Amniotic stem cell (primary cell): ENCODE results near the gene NAXE.
"Not testable (repeated sequence)": the region's sequence is repeated elsewhere in the genome, so short reads cannot be mapped to it uniquely, and the experiment has no call there.

Experiments used
- DNase-seq: peaks from one replicate; lab custom pipeline; 2025; lab: John Stamatoyannopoulos, UW

Gene NAXE

DNA sequence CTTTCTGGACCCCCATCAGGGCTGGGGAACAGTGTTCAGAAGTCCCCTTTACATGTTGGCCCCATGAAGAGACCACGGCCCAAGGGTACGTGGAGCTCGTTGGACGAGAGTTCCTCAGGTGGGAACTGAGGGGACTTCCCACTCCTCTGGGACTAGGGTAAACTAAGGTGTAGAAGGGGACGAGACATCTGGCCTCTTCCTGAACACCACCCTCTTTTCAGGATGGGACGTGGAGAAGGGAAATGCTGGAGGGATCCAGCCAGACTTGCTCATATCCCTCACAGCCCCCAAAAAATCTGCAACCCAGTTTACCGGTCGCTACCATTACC, 2.0 kb downstream of the NAXE start:
- DNase-seq, result no peak

DNA sequence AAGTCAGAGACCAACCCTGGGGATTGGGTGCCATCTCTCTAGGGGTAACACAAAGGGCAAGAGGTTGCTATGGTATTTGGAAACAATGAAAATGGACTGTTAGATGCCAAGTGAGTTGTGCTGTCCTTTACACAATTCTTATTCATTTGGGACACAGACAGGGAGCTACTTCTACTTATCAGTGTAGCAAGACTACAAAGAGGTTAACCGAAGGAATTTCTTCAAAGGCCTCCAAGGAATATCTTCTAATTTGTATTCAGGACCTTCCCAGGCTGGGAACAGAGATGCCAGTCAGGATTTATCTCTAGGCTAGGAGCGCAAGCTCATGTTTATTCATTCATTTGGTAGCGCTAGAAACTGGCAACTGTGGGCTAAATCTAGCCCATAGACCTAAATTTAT, 2.6 kb downstream of the NAXE start:
- no peak for DNase-seq

DNA sequence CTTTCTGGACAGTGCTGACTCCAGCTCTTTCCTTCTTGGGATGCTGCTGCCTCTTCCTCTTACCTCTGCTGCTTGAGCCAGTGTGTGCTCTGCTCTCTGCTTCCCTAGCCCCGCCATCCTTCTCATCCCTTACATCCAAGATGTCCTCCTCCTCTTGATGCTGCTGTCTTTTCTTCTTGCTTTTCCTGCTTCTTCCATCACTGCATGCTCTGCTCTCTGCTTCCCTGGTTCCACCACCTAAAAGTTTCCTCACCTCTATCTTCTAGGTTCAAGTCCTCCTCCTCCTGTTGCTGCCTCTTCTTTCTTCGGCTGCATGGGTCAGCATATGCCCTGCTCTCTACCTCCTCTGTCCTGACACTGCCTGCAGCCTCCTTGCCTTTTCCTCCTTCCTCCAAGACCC, 3.4 kb downstream of the NAXE start:
- no peak for DNase-seq

- no peak for DNase-seq
Measured at GRCh38 chr1:156596426-156596825, 4.8 kb downstream of the NAXE start.

GRCh38 chr1:156598125-156598524, 6.5 kb downstream of the NAXE start:
- DNase-seq, result no peak

- no peak for DNase-seq
Measured at GRCh38 chr1:156598731-156599432, 7.3 kb downstream of the NAXE start.

DNA sequence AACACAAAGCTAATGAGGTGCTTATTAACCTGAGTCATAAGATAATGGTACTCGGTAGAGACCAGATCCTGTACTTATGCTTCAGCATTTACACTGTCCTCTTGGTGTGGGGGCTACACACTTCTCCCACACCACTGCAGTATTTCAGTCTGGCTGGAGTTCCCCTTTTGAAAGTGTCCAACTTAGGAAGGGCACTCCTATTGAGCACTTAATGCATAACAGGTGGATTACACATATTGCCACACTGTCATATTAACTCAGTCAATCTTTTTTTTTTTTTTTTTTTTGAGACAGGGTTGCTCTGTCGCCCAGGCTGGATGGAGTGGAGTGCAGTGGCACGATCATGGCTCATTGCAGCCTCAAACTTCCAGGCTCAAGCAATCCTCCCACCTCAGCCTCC, 8.2 kb downstream of the NAXE start:
- DNase-seq, result no peak

GRCh38 chr1:156600733-156601121, 9.2 kb downstream of the NAXE start:
- DNase-seq, result no peak

- DNase-seq, result peak; percentile 91
Measured at GRCh38 chr1:156601122-156601830, 9.7 kb downstream of the NAXE start, which contains the start of gene GPATCH4. TSS of gene GPATCH4 (minus strand) at chr1:156601479.

DNA sequence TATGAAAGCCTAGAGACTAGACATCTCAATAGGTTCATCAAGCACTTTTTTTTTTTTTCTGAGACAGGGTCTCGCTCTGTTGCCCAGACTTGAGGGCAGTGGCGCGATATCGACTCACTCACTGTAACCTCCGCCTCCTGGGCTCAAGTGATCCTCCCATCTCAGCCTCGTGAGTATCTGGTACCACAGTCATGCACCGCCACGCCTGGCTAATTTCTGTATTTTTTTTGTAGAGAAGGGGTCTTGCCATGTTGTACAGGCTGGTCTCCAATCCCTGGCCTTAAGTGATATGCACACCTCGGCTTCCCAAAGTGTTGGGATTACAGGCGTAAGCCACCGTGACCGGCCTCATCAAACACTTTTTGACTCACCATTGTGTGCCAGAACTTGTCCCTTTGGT, 10.3 kb downstream of the NAXE start:
- DNase-seq, result no peak

DNA sequence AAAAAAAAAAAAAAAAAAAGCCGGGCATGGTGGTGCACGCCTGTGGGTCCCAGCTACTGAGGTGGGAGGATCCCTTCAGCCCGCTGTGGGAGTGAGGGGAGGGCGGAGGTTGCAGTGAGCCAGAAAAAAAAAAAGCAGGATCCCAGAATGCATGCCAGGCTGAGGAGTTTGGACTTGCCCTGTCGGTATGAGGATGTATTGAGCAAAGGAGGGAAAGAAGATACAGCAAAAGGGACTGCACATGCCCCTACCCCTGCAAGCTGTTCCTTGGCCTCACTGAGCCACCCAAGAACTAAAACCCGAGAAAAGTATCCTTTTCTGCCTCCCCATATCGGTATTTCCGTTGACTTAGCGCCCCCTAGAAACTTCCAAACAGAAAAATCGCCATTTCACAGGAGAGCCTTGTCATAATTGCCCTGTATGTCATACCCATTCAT, 11.0 kb downstream of the NAXE start:
- DNase-seq, result no peak

DNA sequence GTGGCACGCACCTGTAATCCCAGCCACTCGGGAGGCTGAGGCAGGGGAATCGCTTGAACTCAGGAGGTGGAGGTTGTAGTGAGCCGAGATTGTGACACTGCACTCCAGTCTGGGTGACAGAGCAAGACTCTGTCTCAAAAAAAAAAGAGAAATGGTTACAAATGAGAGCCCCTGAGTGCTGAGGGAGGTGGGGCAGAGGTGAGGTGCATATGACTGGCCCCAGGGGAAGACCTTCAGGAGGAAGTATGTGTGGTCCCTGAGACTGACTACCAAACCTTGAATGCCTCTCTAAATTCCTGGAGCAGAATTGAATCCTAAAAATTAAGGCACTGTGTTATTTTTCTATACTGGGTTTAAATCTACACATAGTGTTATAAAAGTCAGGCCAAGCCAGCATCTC, 15.8 kb downstream of the NAXE start:
- not testable (repeated sequence) for DNase-seq

DNA sequence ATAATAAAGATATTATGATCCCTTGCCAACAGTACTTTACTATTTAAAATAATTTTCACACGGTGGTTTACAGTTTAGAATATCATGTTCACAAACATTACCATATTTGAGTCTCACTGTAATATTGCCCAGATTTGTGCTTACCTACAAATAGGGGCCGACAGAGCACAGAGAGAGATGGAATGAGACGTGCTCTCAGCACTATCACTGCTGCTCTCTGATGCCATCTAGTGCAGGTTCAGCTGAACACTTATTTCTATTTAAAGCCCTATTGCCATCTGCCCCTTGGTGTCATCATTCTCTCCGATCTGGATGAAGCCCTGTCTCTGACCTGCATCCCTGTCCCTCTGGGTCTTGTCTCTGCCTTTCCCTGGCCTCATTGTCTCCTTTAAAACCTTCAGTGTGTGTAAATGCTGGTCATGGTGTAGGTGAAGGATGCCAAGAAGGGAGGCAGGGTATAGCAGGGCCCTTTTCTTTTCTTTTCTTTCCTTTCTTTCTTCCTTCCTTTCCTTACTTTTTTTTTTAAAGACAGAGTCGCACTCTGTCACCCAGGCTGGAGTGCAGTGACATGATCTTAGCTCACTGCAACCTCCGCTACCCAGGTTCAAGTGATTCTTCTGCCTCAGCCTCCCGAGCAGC, 16.6 kb downstream of the NAXE start:
- DNase-seq, result peak; percentile 59

GRCh38 chr1:156608981-156609380, 17.4 kb downstream of the NAXE start:
- no peak for DNase-seq

- DNase-seq, result not testable (repeated sequence)
Measured at GRCh38 chr1:156610072-156610471, 18.5 kb downstream of the NAXE start.

DNA sequence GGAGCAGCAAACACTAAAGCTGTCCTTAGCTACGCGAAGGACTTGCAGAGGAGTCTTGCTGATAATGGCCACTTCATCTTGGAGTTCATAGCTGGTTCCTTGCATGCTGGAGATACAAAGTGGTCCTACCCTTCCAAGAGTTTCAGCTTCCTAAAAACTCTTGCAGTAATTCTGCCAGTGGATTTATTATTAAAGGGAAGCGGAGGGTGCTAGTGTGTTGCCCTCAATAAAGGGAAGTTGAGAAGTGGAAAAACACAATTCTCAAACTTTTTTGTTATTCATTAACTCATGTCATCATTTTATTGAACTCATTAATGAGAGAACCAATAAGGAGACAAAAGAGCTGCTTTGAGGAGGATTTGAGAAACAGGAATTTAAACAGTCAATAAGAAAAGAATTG, 21.1 kb downstream of the NAXE start:
- DNase-seq, result no peak

DNA sequence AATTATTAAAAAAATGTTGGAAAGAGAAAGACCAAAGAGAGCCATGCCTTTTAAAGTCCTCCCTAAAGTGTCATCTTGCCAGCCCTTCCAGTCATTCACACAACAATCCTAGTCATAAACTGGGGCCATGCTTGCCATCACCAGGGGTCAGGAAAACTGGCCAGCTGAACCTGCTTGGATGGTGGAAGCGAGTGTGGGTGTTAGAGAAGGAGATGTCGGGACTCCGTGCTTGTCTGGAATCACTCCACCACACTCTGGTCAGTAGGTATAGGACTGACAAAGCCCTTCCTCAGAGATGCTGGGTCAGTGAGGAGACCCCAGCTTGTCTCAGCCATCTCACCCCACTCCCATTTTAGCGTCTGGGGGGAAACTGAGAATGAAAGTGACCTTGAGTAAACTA, 24.4 kb downstream of the NAXE start:
- no peak for DNase-seq

DNA sequence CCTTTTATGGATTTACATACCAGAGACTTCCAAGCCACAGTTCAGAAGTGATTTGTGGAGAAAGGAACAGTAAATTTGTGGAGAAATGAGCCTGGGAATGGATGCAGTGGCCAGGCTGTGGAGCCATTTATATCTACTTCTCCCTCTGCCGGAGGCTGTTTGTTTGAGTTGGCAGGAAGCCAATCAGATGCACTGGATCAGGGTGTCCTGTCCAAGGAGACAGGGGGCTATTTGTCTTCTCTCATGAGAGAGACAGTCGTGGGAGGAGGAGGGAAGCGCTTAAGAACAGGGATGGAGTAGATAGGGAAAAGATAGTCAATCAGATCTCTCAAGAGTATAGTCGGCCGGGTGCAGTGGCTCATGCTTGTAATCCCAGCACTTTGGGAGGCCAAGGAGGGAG, 24.9 kb downstream of the NAXE start:
- DNase-seq, result no peak

DNA sequence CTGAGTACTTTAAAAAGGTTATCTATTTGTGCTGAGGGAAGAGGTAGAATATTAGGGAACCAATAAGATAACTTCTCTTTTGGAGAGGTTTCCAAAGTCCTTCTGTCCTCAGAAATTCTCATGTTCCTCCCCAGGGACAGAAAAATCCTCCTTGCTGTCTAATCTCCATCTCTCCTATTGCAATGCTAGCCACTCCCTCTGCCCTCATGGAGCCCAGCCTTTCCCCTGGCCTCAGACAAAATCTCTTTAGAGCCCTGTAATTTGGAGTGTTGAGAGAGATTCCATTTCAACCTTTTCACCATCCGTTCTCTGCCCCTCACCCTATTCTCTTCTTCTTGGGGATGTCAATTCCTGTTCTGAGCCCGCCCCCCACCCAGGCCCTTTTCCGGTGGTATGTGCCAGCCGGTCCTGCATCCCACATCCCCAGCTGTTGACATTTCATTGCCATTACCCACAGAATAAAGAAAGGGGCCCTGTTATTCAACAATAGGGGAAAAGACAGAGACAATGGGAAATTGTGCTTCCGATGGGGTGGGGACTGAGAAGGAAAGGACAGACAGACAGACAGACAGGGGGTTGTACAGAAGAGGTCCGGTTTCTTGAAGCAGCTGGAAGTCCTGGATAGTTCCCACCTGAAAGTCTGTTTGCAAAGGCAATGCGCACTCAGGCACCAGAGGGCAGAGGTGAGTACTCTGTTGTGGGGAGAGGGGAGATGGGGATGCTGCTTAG, 27.4 kb downstream of the NAXE start, which contains the start of gene HAPLN2:
Gene HAPLN2, plus strand, starts transcription at position 563 of the 729 bp plus-strand sequence. CDS start 4,076 bp downstream, outside the sequence.
- no peak for DNase-seq

GRCh38 chr1:156619582-156619955, 28.0 kb downstream of the NAXE start:
- no peak for DNase-seq

GRCh38 chr1:156622581-156623297, 31.2 kb downstream of the NAXE start:
- no peak for DNase-seq
